ENCODE results near the gene CA5B.
"Not testable (repeated sequence)": the region's sequence is repeated elsewhere in the genome, so short reads cannot be mapped to it uniquely, and the experiment has no call there.

The CA5B gene

DNA sequence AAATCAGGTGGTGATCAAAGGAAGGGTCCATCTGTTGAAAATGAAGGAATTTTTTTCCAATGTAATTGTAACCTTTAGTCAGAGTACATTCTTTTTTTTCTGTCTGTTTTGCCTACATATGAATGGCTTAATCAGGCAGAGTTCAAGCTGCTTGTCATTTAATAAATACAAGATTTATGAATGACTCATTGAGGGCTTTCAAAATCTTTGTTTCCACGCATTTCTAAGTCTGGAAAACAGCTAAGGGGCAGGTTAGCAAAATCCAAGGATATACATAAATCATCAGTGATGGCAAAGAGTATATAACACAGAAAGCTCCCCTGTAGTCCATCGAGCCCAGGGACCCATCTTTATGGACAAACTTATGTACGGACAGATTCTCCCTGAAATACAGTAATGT is 1.8 kb downstream of the CA5B start:
- no peak for DNase-seq (ENCODE audit: low read depth)
- no peak overlapping the region for H3K4me3 ChIP-seq (ENCODE audit: low read length)
- TF ChIP-seq, protein P1, sequence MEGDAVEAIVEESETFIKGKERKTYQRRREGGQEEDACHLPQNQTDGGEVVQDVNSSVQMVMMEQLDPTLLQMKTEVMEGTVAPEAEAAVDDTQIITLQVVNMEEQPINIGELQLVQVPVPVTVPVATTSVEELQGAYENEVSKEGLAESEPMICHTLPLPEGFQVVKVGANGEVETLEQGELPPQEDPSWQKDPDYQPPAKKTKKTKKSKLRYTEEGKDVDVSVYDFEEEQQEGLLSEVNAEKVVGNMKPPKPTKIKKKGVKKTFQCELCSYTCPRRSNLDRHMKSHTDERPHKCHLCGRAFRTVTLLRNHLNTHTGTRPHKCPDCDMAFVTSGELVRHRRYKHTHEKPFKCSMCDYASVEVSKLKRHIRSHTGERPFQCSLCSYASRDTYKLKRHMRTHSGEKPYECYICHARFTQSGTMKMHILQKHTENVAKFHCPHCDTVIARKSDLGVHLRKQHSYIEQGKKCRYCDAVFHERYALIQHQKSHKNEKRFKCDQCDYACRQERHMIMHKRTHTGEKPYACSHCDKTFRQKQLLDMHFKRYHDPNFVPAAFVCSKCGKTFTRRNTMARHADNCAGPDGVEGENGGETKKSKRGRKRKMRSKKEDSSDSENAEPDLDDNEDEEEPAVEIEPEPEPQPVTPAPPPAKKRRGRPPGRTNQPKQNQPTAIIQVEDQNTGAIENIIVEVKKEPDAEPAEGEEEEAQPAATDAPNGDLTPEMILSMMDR (conservative IDR thresholded peaks at IDR 0.05; ENCODE audit: low read depth, low read length), result no peak

DNA sequence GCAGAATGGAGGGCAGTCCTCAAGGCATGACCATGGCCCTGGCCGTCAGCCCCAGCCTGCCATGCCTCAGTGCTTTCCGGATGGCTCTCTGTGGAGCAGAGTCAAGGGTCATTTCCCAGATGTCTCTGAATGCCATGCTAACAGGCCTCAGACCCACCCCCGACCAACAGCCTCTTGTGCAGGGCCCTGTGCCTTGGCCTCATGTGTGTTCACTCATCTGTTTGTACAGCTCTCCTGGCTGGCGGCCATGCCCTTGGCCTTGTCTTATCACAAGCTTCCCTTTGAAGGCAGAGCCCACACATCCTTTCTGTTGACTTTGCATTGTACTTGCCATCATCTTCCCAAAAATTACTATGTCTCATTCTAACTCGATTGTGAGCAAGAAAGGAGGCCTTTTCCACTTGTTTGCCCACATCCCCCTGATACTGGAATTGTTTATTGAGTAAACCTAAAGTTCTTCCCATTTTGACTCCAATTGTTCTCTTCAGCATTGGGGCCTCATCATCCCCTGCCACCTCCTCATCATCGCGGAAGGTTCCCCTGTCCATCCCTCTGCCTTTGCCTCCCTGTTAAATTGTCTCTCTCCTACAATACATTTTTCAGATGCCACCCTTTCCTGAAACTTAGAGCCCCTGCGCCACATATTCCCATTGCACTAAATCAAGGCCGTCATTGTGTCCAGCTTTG is 6.3 kb downstream of the CA5B start:
- H3K4me3 ChIP-seq (ENCODE audit: low read length), result no peak overlapping the region
- DNase-seq (ENCODE audit: low read depth), result no peak
- TF ChIP-seq, protein P1 (conservative IDR thresholded peaks at IDR 0.05; ENCODE audit: low read depth, low read length), result no peak

DNA sequence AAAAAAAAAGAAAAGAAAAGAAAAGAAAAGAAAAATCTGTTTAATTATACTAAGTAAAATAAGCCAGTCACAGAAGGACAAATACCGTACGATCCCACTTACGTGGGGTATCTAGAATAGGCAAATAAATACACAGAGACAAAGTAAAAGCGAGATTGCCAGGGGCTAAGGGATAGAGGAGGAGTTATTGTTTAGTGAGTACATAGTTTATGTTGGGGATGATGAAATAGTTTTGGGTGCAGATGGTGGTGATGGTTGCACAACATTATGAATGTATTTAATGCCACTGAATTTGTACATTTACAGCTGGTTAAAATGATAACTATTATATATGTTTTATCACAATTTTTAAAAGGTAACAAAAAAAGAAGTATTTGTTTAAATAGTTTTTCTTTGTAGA is 7.1 kb downstream of the CA5B start:
- DNase-seq (ENCODE audit: low read depth), result no peak
- no peak overlapping the region for H3K4me3 ChIP-seq (ENCODE audit: low read length)
- TF ChIP-seq, protein P1 (conservative IDR thresholded peaks at IDR 0.05; ENCODE audit: low read depth, low read length), result no peak

DNA sequence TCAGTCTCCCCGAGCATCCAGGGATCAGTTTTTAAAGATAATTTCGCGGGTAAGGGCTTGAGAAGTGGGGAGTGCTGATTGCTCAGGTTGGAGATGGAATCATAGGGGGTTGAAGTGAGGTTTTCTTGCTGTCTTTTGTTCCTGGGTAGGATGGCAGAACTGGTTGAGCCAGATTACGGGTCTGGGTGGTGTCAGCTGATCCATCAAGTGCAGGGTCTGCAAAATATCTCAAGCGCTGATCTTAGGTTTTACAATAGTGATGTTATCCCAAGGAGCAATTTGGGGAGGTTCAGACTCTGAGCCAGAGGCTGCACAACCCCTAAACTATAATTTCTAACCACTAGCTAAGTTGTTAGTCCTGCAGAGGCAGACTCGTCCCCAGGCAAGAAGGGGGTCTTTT is 8.6 kb downstream of the CA5B start:
- DNase-seq (ENCODE audit: low read depth); H3K4me3 ChIP-seq (ENCODE audit: low read length): not testable (repeated sequence)

DNA sequence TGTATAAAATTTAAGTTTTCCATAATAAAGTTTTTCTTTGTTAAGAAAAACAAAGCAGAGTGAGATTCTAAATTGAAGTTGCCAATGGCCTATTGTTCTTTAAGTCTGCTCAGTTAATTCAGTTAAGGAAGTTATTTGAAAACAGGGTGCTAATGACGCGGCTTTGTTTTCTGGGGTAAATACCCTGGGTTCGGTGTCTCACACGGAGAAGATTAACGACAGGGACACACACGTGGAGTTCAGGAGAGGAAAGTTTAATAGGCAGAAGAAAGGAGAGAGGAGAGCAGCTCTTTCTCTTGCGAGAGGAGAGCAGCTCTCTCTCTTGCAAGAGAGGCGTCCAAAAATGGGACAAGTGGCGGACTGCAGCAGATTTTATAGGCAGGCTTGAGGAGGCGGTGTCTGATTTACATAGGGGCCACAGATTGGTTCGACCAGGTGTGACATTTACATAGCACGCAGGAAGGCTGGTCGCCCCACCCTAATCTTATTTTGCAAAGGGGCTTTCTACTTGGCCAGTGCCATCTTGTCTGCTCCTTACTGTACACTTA is 9.6 kb downstream of the CA5B start:
- DNase-seq (ENCODE audit: low read depth), result no peak
- TF ChIP-seq, protein P1 (conservative IDR thresholded peaks at IDR 0.05; ENCODE audit: low read depth, low read length), result no peak
- H3K4me3 ChIP-seq (ENCODE audit: low read length), result no peak overlapping the region

DNA sequence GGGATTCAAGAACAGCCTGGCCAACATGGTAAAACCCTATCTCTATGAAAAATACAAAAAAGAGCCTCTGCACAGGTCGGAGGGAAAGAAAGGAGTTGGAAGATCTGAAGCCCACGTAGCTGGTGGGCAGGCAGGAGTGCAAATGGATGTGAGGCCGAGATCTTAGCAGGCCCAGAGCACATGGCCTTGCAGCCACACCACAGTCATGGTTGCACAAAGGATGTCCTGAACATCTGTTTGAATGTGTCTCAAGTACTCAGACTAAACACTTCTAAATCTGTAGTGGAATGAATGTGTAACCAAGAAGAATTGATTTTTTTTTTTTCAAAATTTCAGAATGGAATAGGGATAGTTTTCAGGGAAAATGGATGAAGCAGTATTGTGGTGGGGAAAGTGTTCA is 10.8 kb downstream of the CA5B start:
- DNase-seq (ENCODE audit: low read depth), result no peak
- H3K4me3 ChIP-seq (ENCODE audit: low read length), result no peak overlapping the region
- TF ChIP-seq, protein P1 (conservative IDR thresholded peaks at IDR 0.05; ENCODE audit: low read depth, low read length), result no peak

DNA sequence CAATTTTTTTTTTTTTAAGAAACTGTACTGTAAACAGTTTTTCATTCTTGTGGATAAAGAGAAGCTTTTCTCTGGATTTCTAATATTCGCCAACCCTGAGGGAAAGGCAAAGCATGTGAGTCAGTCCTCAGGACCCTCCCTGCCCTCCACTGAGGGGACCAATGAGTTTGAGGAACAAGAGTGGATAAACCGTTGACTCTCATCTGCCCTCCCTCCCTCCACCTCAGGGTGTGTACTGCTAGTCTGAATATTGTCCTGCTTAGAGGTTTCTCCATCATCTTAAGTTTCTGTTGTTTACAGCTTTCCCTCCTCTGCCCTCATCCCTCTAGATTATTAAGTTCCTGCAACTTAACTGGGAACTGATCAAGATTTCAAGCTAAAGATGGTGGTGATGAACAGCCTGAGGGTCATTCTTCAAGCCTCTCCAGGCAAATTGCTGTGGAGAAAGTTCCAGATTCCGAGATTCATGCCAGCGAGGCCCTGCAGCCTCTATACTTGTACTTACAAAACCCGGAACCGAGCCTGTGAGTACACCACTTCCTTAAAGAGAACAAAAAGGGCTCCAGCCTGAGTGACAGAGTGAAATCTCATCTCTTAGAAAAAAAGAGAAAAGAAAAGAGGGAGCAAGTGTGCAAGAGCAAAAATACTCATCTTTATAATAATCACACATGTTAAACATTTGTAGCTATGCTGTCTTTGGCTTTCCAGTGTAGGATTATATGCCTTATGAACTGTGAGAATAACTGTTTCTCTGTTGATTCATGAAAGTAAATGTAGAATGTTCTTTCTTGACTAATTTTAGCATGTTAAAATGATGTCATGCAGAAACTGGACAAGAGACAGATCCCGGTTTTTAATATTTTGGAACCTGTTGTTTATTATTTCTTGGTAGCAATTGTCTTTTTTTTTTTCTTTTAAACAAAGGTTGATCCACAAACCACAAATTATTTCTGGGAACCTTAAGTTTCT is 11.9 kb downstream of the CA5B start:
- no peak overlapping the region for H3K4me3 ChIP-seq (ENCODE audit: low read length)
- DNase-seq (ENCODE audit: low read depth), result no peak
- TF ChIP-seq, protein P1 (conservative IDR thresholded peaks at IDR 0.05; ENCODE audit: low read depth, low read length), result no peak
